GM20431 (cell line): ENCODE measurements around the gene FOCAD.
"Not testable (repeated sequence)": the region's sequence is repeated elsewhere in the genome, so short reads cannot be mapped to it uniquely, and the experiment has no call there.

Experiments
- in situ Hi-C: fragments of 300-500 bp; cut with MseI, MboI; formaldehyde crosslinking; loops from one replicate; pipeline ENCODE4 v1.15.0; 2020; ENCODE audit warnings: low sequenced_read_pairs; ENCODE audit not compliant: unreplicated experiment

The FOCAD gene

GRCh38 chr9:20684035-20684874, at the start of gene FOCAD:
TSS of gene FOCAD (plus strand) at chr9:20684259. CDS start at chr9:20715354, 31,095 bp downstream.
- in situ Hi-C loops = no loop called here

GRCh38 chr9:20634895-20635294, 49.2 kb upstream of the FOCAD start:
- in situ Hi-C loops = loop anchor here (25.0 kb wide), 1 partner anchor 302 kb away; no protein-coding TSS in a partner anchor

- in situ Hi-C loops = loop anchor here (25.0 kb wide), 1 partner anchor 300 kb away; no protein-coding TSS in a partner anchor
These were observed 47.1 kb upstream of the FOCAD start for GRCh38 chr9:20636888-20637440.

GRCh38 chr9:20640331-20641187, 43.5 kb upstream of the FOCAD start:
- in situ Hi-C loops = loop anchor here (25.0 kb wide), 1 partner anchor 297 kb away; no protein-coding TSS in a partner anchor

- in situ Hi-C loops = loop anchor here (25.0 kb wide), 1 partner anchor 295 kb away; no protein-coding TSS in a partner anchor
These were observed 42.0 kb upstream of the FOCAD start for GRCh38 chr9:20642045-20642444.

GRCh38 chr9:20643660-20644059, 40.4 kb upstream of the FOCAD start:
- in situ Hi-C loops = loop anchor here (25.0 kb wide), 1 partner anchor 294 kb away; no protein-coding TSS in a partner anchor

GRCh38 chr9:20646656-20647055, 37.4 kb upstream of the FOCAD start:
- in situ Hi-C loops = loop anchor here (25.0 kb wide), 1 partner anchor 291 kb away; no protein-coding TSS in a partner anchor

GRCh38 chr9:20649381-20649780, 34.7 kb upstream of the FOCAD start:
- in situ Hi-C loops = loop anchor here (25.0 kb wide), 1 partner anchor 288 kb away; no protein-coding TSS in a partner anchor

- in situ Hi-C loops = no loop called here
These were observed 33.7 kb upstream of the FOCAD start for GRCh38 chr9:20650313-20650712.

GRCh38 chr9:20650750-20651299, 33.2 kb upstream of the FOCAD start:
- in situ Hi-C loops = no loop called here

GRCh38 chr9:20651939-20652338, 32.1 kb upstream of the FOCAD start:
- in situ Hi-C loops = no loop called here

- in situ Hi-C loops = not testable (repeated sequence)
These were observed 25.8 kb upstream of the FOCAD start for GRCh38 chr9:20658246-20658667.

GRCh38 chr9:20658677-20659473, 25.2 kb upstream of the FOCAD start:
- in situ Hi-C loops = no loop called here

GRCh38 chr9:20659474-20659967, 24.5 kb upstream of the FOCAD start:
- in situ Hi-C loops = no loop called here

GRCh38 chr9:20662156-20662555, 21.9 kb upstream of the FOCAD start:
- in situ Hi-C loops = no loop called here

GRCh38 chr9:20663133-20663532, 20.9 kb upstream of the FOCAD start:
- in situ Hi-C loops = no loop called here

GRCh38 chr9:20664501-20664900, 19.6 kb upstream of the FOCAD start:
- in situ Hi-C loops = no loop called here

- in situ Hi-C loops = no loop called here
These were observed 13.7 kb upstream of the FOCAD start for GRCh38 chr9:20670395-20670794.

GRCh38 chr9:20671635-20672034, 12.4 kb upstream of the FOCAD start:
- in situ Hi-C loops = no loop called here
